Tibial artery (tissue), 4 donors: ENCODE data around the gene SYT11.
"Not testable (repeated sequence)": the region's sequence is repeated elsewhere in the genome, so short reads cannot be mapped to it uniquely, and the experiment has no call there.

ENCODE experiments used
- DNase-seq, 2 donors: peaks; one replicate each; pipeline ENCODE4 v3.0.0-alpha.2; 2019
- H3K27ac ChIP-seq, 2 donors: fragments of 200-600 bp; sonication (generic) in 1 of 2; 1 replicate in 1 of 2; 2 replicates in 1 of 2; pipeline ENCODE4 v1.5.1; 2018 to 2019; ENCODE audit warnings: mild to moderate bottlenecking in 1 of 2
- H3K27me3 ChIP-seq, 2 donors: fragments of 200-600 bp; sonication (generic) in 1 of 2; one replicate each; pipeline versions ENCODE4 v1.5.1 to v1.6.0; 2016 to 2019
- H3K36me3 ChIP-seq, 3 donors: fragments of 200-600 bp; sonication (generic) in 2 of 3; one replicate each; pipeline ENCODE4 v1.5.1; 2016 to 2019; ENCODE audit warnings: mild to moderate bottlenecking in 2 of 3
- H3K4me1 ChIP-seq, 4 donors: fragments of 200-600 bp; sonication (generic) in 2 of 4; 1 replicate in 3 of 4; 2 replicates in 1 of 4; pipeline ENCODE4 v1.5.1; 2016 to 2019
- H3K4me3 ChIP-seq, 2 donors: fragments of 200-600 bp; sonication (generic) in 1 of 2; 1 replicate in 1 of 2; 2 replicates in 1 of 2; pipeline ENCODE4 v1.5.1; 2018 to 2019; ENCODE audit warnings: mild to moderate bottlenecking in 2 of 2
- H3K9me3 ChIP-seq, 3 donors: fragments of 200-600 bp; sonication (generic) in 1 of 3; one replicate each; pipeline ENCODE4 v1.5.1; 2016 to 2019
- intact Hi-C: fragments of 100-400 bp; cut with DNase I; formaldehyde crosslinking; loops from one replicate; pipeline ENCODE4 v1.15.0; 2023; ENCODE audit warnings: low total_unique reads
- TF ChIP-seq, protein P1 (sequence below), 2 experiments: fragments of 200-600 bp in 1 of 2; fragments of 450-650 bp in 1 of 2; IDR thresholded peaks; one replicate each; pipeline ENCODE4 v1.5.1; 2017 to 2019; ENCODE audit warnings: antibody characterized with exemption in 2 of 2, mild to moderate bottlenecking in 1 of 2, moderate library complexity in 1 of 2

The SYT11 gene

GRCh38 chr1:155919801-155920200, 60.4 kb downstream of the SYT11 start:
- Histone ChIP-seq H3K4me3 (no peak overlapping the region), H3K36me3 (peaks cover 93 to 100% (median 98%) of the 10 kb centered on the region in 3 donors), H3K9me3 (no peaks in the 10 kb centered on the region), H3K27ac (no peak overlapping the region), H3K4me1 (peaks cover 0 to 7% (median 1%) of the 10 kb centered on the region in 4 donors), H3K27me3 (no peaks in the 10 kb centered on the region)
- intact Hi-C loops, result no loop called here
- TF ChIP-seq, protein P1, sequence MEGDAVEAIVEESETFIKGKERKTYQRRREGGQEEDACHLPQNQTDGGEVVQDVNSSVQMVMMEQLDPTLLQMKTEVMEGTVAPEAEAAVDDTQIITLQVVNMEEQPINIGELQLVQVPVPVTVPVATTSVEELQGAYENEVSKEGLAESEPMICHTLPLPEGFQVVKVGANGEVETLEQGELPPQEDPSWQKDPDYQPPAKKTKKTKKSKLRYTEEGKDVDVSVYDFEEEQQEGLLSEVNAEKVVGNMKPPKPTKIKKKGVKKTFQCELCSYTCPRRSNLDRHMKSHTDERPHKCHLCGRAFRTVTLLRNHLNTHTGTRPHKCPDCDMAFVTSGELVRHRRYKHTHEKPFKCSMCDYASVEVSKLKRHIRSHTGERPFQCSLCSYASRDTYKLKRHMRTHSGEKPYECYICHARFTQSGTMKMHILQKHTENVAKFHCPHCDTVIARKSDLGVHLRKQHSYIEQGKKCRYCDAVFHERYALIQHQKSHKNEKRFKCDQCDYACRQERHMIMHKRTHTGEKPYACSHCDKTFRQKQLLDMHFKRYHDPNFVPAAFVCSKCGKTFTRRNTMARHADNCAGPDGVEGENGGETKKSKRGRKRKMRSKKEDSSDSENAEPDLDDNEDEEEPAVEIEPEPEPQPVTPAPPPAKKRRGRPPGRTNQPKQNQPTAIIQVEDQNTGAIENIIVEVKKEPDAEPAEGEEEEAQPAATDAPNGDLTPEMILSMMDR (IDR thresholded peaks at IDR 0.05), result no peak
- no peak for DNase-seq

DNA sequence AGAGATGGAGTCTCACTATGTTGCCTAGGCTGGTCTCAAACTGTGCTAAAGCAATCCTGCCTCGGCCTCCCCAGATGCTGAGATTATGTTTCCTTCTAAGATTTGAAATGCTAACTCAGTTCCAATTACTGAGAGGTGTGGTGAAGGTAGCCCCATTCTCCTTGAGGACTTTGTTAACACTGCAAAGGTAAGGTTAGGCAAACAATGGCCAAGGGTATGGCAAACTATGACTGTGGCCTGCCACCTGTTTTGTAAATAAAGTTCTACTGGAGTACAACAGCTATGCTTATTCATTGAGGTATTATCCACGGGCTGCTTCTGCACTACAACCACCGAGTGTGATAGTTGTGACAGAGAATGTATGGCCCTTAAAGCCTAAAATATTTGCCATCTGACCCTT, 61.4 kb downstream of the SYT11 start:
- H3K27ac ChIP-seq, result no peak overlapping the region
- no peak for DNase-seq
- peaks cover 97 to 100% (median 99%) of the 10 kb centered on the region in 3 donors for H3K36me3 ChIP-seq
- TF ChIP-seq, protein P1 (IDR thresholded peaks at IDR 0.05), result no peak
- H3K4me3 ChIP-seq, result no peak overlapping the region
- intact Hi-C loops, result no loop called here
- H3K4me1 ChIP-seq, result no peaks in the 10 kb centered on the region
- no peaks in the 10 kb centered on the region for H3K27me3 ChIP-seq
- no peaks in the 10 kb centered on the region for H3K9me3 ChIP-seq

GRCh38 chr1:155925506-155925905, 66.1 kb downstream of the SYT11 start:
- TF ChIP-seq, protein P1 (IDR thresholded peaks at IDR 0.05), result no peak
- H3K9me3 ChIP-seq, result no peaks in the 10 kb centered on the region
- H3K27ac ChIP-seq, result no peak overlapping the region
- peaks cover 0 to 7% (median 2%) of the 10 kb centered on the region in 4 donors for H3K4me1 ChIP-seq
- intact Hi-C loops, result no loop called here
- no peaks in the 10 kb centered on the region for H3K27me3 ChIP-seq
- H3K4me3 ChIP-seq, result no peak overlapping the region
- DNase-seq, result no peak
- H3K36me3 ChIP-seq, result peaks cover 82 to 99% (median 97%) of the 10 kb centered on the region in 3 donors

DNA sequence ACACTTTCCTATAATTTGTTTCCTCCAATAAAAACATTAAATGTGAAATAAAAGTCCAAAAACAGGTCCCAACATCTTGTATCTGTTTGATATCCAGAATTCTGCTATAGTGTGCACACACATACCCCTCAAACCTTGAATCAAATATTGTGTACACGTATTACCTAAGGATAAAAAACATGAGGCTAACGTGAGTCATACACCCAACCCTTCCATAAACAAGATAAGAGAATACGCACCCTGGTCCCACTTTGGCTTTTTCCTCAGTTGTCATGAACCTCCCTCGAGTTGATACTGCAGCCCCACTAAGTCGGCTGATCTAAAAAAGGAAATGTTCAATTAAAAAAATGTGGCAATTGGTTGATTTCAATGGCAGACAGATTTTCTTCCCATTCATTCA, 69.7 kb downstream of the SYT11 start:
- Histone ChIP-seq H3K4me1 (peaks cover 4 to 40% (median 33%) of the 10 kb centered on the region in 4 donors), H3K9me3 (no peaks in the 10 kb centered on the region), H3K27ac (no peak overlapping the region), H3K4me3 (no peak overlapping the region), H3K36me3 (peaks cover 53 to 83% (median 76%) of the 10 kb centered on the region in 3 donors), H3K27me3 (no peaks in the 10 kb centered on the region)
- DNase-seq, result no peak
- intact Hi-C loops, result no loop called here
- TF ChIP-seq, protein P1 (IDR thresholded peaks at IDR 0.05), result no peak

- H3K27me3 ChIP-seq, intact Hi-C loops, DNase-seq, H3K9me3 ChIP-seq: not testable (repeated sequence)
- H3K4me1 ChIP-seq, result peaks cover 4 to 45% (median 36%) of the 10 kb centered on the region in 4 donors
- H3K4me3 ChIP-seq, result peak overlapping the region in 1 of 2 donors; percentile 24
- H3K36me3 ChIP-seq, result peaks cover 37 to 67% (median 60%) of the 10 kb centered on the region in 3 donors
- peak overlapping the region in 1 of 2 donors; percentile 18 for H3K27ac ChIP-seq
Measured at GRCh38 chr1:155930725-155931124, 71.4 kb downstream of the SYT11 start.

DNA sequence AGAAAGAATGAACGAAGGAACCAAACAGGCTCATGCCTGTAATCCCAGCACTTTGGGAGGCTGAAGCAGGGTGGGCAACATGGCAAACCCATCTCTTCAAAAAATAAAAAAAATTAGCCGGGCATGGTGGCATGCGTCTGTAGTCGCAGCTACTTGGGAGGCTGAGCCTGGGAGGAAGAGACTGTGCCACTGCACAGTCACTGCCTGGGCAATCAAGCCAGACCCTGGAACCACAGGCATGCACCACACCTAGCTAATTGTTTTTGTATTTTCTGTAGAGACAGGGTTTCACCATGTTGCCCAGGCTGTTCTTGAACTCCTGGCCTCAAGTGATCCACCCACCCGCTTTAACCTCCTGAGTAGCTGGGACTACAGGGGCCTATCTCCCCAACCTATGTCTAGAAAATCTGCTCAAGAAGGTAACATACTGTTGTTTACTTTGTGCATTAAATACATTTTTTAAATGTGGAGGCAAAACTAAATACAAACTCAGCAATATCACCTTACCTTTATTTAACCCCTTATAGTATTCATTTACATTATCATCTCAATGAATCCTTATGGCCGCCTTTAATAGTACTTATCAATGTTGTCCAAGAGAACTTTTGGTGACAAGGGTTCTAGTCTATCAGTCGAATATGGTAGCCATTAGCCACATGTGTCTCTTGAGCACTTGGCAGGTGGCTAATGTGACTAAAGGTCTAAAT, 72.1 kb downstream of the SYT11 start:
- TF ChIP-seq, protein P1 (IDR thresholded peaks at IDR 0.05), result no peak
- Histone ChIP-seq H3K9me3 (no peaks in the 10 kb centered on the region), H3K4me1 (peaks cover 4 to 45% (median 36%) of the 10 kb centered on the region in 4 donors), H3K36me3 (peaks cover 29 to 59% (median 52%) of the 10 kb centered on the region in 3 donors), H3K27me3 (no peaks in the 10 kb centered on the region), H3K4me3 (peak overlapping the region in 1 of 2 donors; percentile 24), H3K27ac (peak overlapping the region in 1 of 2 donors; percentile 18)
- no peak for DNase-seq
- intact Hi-C loops, result no loop called here
